H54 (cell line): ENCODE measurements around the gene PCBP1.
"Not testable (repeated sequence)": the region's sequence is repeated elsewhere in the genome, so short reads cannot be mapped to it uniquely, and the experiment has no call there.

Source experiments
- DNase-seq: peaks from one replicate; pipeline ENCODE4 v3.0.0; 2011; ENCODE audit warnings: low spot score, mixed read lengths; ENCODE audit not compliant: insufficient read length
- FAIRE-seq: peaks from 3 replicates; lab custom pipeline; 2011; peaks lifted over from hg19 to GRCh38; lab: Jason Lieb, UNC
- POLR2A ChIP-seq: IDR thresholded peaks from 2 replicates; pipeline ENCODE4 v1.6.1; 2011; ENCODE audit warnings: low read depth, mild to moderate bottlenecking, low read length

PCBP1 gene

DNA sequence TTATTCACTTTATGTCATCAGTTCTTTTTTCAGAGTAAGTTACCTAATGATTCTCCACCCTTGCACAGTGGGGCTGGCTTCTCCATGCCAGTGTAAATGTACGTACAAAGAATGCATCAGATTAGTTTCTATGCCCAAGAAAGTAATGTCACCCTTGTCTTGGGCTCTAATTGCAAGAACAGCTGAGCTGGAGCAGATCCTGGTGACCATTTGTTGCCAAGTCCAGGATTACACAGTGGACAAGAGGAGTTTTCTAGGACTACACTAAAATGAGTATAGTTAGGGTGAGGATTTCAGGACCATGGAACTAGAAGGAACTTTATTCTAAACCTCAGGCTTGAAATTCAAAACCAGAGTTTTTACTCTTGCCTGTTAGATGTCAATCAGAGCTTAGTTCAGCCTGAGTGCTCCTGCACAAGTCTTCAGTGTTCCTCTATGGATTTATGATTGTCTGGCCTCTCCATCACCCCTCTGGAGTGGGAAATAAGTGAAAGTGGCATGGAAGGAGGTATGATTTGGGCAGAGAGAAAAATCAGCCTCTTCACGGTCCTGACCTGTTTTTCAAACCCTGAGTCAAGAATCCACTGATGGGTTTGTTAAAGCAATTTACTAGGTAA, 29.8 kb downstream of the PCBP1 start:
- DNase-seq (no peak), FAIRE-seq (no peak)
- no peak for TF ChIP-seq POLR2A

DNA sequence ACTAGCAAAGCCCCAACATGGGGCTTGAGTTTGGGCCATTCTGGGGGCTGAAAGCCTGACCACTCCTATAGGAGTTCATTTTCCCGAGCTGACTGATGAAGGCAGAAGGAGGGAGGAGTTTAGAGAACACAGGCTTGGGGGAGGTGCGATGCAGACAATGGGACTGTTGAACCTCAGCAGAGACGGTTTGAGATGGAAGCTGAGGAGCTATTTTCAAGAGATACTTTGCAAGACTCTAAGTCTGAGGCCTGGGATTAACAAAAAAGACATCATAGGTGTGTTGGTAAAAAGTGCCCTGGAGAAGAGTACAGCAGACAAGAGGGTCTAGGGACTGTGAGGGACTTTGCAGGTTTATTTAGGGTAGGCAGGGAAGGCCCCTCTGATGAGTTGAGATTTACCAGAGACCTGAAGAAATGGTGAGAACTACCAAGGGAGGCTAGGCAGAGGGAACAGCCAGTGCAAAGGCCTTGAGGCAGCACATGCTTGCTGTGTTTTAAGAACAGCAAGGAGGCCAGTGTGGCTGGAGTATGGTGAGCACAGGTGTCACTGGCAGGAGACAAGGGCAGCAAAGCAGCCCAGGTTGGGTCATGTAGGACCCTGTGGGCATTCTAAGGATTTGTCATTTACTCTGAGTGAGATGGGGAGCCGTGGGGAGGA, 31.6 kb downstream of the PCBP1 start:
- no peak for FAIRE-seq

DNA sequence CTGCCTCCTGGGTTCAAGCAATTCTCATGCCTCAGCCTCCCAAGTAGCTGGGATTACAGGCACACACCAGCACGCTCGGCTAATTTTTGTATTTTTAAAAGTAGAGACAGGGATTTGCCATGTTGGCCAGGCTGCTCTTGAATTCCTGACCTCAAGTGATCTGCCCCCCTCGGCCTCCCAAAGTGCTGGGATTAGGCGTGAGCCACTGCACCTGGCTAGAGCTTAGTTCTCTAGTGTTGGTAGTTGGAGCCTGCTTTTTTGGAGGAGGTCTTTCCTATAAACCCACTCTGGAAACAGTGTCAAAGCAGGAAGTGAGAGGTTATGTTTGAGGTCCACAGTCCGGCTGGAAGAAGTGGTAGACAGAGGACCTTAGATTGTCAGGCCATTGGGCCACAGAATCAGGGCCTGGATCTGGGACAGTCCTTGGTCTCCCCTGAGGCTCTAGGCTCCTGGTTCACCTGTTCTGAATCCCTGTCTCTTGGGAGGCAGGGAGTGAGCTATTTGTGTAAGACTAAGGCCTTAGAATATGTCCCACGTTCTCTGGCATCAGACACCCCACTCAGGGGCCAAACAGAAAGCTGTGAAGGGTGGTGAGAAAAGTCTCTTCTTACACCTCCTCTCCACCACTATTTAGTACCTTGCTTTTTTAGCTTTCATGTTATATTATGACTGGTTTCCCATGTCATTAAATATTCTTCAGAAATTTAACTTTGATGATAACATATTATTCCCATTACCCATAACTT, 34.5 kb downstream of the PCBP1 start:
- no peak for FAIRE-seq
- TF ChIP-seq POLR2A = no peak
- no peak for DNase-seq

More for the DNA sequence above, 31.6 kb downstream of the PCBP1 start:
- DNase-seq = no peak
- TF ChIP-seq POLR2A = no peak

DNA sequence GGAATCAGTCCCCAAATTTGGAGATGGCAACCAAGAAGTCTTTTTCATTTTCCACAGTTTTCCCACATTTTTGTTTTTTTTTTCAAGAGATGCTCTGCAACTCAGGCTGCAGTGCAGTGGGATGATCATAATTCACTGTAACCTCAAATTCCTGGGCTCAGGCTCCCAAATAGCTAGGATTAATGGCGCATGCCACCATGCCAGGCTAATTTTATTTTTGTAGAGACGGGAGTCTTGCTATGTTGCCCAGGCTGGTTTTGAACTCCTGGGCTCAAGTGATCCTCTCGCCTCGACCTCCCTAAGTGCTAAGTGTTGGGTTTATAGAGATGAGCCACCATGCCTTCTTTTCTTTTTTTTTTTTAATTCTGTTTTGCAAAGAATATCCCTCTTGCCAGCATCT, 35.2 kb downstream of the PCBP1 start:
- DNase-seq (no peak), FAIRE-seq (no peak)
- TF ChIP-seq POLR2A = no peak

DNA sequence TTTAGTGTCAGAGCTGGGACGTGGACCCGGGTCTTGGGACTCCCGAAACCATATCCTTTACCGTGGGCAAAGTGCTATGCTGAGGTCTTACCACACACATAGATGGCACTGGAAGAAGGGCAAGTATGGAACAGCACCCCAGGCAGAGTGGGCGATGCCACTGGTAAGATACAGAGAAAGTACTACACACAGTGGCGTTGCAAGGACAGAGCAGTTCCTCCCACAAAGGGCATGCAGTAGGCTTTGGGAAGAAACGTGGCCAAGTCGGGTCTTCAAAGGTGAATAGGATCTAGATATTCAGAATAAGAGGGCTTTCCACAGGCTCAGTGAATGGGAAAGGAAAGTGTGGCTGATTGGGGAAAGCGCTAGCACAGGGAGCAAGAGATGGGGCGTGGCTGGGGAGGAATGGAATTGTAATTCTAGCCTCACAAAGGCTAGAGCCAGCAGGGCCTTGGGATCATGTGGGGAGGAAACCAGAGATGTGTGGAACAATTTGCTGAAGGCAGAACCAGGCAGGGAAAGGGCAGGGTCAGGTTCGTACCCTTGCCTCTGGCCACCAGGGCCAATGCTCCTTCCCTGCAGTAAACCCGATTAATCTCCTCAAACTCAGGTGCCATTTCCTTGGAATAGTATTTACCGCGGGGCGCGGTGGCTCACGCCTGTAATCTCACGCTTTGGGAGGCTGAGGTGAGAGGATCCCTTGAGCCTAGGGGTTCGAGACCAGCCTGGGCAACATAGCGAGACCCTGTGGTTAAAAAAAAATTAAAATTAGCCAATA, 36.0 kb downstream of the PCBP1 start:
- FAIRE-seq (no peak), DNase-seq (no peak)
- TF ChIP-seq POLR2A = no peak

DNA sequence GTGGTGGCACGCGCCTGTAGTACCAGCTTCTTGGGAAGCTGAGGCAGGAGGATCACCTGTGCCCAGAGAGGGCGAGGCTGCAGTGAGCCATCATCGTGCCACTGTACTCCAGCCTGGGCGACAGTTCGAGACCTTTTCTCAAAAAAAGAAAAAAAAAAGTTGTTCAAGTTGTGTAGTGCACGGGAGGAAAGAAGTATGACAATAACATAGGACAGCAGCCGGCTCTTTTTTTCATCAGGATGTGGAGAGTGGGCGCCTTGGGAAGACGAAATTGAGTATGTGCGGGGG, 36.5 kb downstream of the PCBP1 start:
- TF ChIP-seq POLR2A = no peak
- no peak for DNase-seq
- no peak for FAIRE-seq

DNA sequence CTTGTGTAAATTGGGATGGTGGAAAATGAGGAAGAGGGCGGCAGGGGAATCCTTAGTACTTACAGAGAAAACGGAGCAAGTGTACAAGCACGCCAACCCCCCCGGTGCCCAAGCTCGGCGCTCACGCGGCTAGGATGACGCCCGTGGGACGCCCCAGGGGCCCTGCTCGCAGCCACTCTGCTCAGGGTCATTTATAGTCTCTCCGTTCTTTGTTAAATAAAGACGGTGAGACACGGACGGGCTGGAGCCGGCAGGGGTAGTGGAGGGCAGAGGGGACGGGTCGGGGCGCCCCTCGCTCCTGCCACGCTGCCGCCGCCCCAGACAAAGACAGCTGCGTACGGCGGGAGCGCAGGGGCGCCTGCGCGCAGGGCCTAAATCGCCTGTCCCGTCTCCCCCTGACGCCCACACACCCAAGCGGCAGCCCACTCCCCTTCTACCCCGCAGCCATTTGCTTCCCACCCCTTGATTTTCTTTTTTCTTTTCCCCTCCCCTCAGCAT, 37.8 kb downstream of the PCBP1 start:
- no peak for FAIRE-seq
- TF ChIP-seq POLR2A = 0 out of 2 replicates have a peak, but pooled peaks have one; percentile 16
- no peak for DNase-seq

DNA sequence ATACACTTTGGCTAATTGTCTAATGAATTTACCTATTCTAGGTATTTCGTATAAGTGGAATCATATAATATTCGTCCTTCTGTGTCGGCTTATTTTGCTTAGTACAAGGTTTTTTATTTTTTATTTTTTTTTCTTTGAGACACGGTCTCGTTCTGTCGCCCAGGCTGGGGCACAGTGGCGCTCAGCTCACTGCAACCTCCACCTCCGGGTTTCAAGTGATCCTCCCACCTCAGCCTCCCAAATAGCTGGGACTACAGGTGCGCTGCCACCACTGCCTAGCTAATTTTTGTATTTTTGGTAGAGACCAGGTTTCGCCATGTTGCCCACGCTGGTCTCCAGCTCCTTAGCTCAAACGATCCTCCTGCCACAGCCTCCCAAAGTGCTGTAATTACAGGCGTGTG, 38.2 kb downstream of the PCBP1 start:
- FAIRE-seq = no peak
- no peak for DNase-seq
- no peak for TF ChIP-seq POLR2A

DNA sequence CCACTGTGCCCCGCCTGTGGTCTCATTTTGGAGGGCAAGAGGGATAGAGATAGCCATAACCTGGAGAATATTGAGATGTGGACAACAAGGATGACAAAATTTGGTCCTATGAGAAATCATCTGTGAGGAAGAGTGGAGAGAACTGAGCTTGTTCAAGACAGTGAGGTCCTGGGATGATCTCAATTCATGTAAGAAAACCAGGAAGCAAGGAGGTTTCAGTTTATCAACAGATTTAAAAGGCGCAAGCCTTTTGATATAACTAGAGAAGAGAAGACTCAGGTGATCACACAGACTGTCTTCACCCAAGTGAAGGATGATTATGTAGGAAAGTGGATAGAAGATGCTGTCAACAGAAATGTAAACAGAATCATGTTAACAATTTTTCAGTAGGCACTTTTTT, 39.1 kb downstream of the PCBP1 start:
- no peak for TF ChIP-seq POLR2A
- no peak for DNase-seq
- no peak for FAIRE-seq

DNA sequence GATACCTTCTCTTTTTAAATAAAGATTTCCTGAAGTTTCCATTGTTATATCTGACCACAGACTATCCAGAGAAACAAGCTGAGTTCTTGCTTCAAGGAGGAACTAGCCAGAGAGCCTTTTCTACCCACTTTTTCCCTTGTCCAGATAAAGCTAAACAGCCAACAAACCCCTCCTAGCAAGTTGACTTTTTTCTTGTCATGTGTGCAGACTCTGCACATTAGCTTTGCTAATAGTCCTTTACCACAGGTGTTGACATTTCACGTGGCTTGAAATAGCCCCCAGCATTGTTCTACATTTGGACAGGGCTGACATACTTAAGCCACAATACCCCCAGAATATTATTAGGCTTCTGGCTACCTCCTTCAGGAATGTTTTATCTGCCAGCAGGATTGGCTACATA, 40.7 kb downstream of the PCBP1 start:
- TF ChIP-seq POLR2A = no peak
- no peak for FAIRE-seq

DNA sequence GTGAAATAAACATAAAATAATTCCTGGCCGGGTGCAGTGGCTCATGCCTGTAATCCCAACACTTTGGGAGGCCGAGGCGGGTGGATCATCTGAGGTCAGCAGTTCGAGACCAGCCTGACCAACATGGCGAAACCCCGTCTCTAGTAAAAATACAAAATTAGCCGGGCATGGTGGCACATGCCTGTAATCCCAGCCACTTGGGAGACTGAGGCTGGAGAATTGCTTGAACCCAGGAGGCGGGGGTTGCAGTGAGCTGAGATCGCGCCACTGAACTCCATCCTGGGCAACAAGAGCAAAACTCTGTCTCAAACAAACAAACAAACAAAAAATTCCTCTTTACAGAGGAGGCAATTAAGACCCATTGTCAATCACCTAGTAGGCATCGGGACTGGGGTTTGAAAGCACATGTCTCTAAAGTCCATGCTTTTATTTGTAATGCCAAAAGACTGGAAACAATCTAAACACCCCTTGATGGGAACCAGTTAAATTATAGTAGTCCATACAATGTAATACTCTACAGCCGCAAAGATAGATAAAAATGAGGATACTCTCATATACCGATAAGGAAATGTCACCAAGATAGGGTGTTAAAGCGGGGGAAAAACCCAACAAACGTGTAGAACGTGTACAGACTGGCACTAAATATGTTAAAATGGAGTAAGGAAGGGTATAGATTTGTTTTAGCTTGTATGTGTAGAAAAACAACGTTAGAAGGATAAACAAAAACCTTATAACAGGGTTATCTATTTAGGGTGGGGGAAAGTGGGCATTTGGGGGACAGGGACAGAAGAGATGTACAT, 44.3 kb downstream of the PCBP1 start:
- not testable (repeated sequence) for DNase-seq, FAIRE-seq

More for the DNA sequence above, 40.7 kb downstream of the PCBP1 start:
- no peak for DNase-seq

DNA sequence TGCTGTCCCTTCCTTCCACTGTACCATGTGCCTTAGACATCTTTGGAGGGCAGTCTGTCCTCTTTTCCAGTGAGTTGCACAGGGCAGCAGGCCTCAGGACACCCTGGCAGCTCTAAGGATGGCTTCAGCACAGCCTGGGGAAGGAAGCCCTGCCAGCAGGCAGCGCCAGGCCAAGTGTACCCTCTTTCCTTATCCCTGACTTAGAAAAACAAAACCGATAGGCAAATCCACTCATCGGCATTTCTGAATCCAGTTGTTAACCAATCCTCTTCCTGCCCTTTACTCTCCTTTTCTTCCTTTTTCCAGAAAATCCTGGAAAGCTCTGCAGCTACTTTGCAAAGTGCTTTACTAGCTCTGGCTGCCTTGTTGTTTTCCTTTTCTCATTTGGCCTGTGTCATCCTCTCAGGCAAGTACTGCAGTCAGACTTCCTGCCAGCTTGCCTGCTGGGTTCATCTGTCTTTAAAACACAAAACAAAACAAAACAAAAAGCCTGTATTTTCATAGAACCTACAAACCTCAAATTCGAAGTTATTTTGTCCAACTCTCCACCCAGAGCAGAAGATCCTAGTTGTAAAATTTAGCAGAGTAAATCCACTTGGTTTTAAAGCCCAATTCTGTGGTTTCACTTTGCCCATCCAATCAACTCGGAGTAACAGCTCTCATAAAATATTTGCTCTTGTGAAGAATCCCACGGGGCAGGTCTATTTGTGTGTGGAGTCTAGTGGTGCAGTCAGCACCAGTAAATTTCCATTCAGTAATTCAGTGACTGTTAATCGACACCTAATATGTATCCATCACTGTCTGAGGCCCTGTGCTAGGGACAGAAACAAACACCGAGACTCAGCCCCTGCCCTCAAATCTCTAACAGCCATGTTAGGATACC, 45.2 kb downstream of the PCBP1 start:
- TF ChIP-seq POLR2A = no peak
- no peak for DNase-seq
- FAIRE-seq = no peak
